HG02938 (cell line): ENCODE data around the gene F2RL3.

Experiments
- ATAC-seq: cut with Tn5 transposase; IDR thresholded peaks from one replicate; pipeline ENCODE4 v1.9.1; 2021; ENCODE audit warnings: mild to moderate bottlenecking, moderate library complexity; ENCODE audit not compliant: unreplicated experiment

F2RL3 gene

GRCh38 chr19:16892868-16893685 is 4.3 kb downstream of the F2RL3 start:
- no peak for ATAC-seq

GRCh38 chr19:16893686-16893989 is 4.8 kb downstream of the F2RL3 start:
- ATAC-seq, result no peak

GRCh38 chr19:16894080-16894479 is 5.3 kb downstream of the F2RL3 start:
- no peak for ATAC-seq

GRCh38 chr19:16895467-16896145 is 6.8 kb downstream of the F2RL3 start:
- ATAC-seq, result no peak

- ATAC-seq, result peak; percentile 20
Observed at GRCh38 chr19:16896146-16897028, 7.6 kb downstream of the F2RL3 start.

GRCh38 chr19:16897029-16897855 is 8.4 kb downstream of the F2RL3 start:
- peak; percentile 37 for ATAC-seq

GRCh38 chr19:16897856-16898161 is 9.0 kb downstream of the F2RL3 start:
- ATAC-seq, result no peak

GRCh38 chr19:16898361-16899015 is 9.7 kb downstream of the F2RL3 start:
- no peak for ATAC-seq

- no peak for ATAC-seq
Observed at GRCh38 chr19:16899566-16900075, 10.8 kb downstream of the F2RL3 start.

- no peak for ATAC-seq
Observed at GRCh38 chr19:16901491-16902175, 12.8 kb downstream of the F2RL3 start.

GRCh38 chr19:16902545-16902944 is 13.7 kb downstream of the F2RL3 start:
- ATAC-seq, result no peak

GRCh38 chr19:16903347-16903746 is 14.5 kb downstream of the F2RL3 start:
- no peak for ATAC-seq

GRCh38 chr19:16904599-16904998 is 15.8 kb downstream of the F2RL3 start:
- no peak for ATAC-seq

GRCh38 chr19:16908759-16909158 is 20.0 kb downstream of the F2RL3 start:
- no peak for ATAC-seq

GRCh38 chr19:16911046-16911445 is 22.2 kb downstream of the F2RL3 start:
- no peak for ATAC-seq

- no peak for ATAC-seq
Observed at GRCh38 chr19:16912780-16913179, 24.0 kb downstream of the F2RL3 start.

- no peak for ATAC-seq
Observed at GRCh38 chr19:16914421-16914820, 25.6 kb downstream of the F2RL3 start.

- ATAC-seq, result no peak
Observed at GRCh38 chr19:16915135-16915534, 26.3 kb downstream of the F2RL3 start.

- ATAC-seq, result no peak
Observed at GRCh38 chr19:16915734-16916133, 26.9 kb downstream of the F2RL3 start.

- no peak for ATAC-seq
Observed at GRCh38 chr19:16917401-16917800, 28.6 kb downstream of the F2RL3 start.
